OCI-LY7 (cell line): ENCODE measurements around the gene PSAP.

Experiments
- EZH2phosphoT487 ChIP-seq: fragments of 200-600 bp; sonication (generic); IDR thresholded peaks from 2 replicates; pipeline ENCODE4 v1.6.1; 2018; ENCODE audit warnings: low read depth, borderline replicate concordance, mild to moderate bottlenecking, mixed run types, antibody characterized with exemption, low read length, moderate library complexity, mixed read lengths
- TF ChIP-seq, protein P1 (sequence below): fragments of 200-600 bp; sonication (generic); conservative IDR thresholded peaks from 2 replicates; pipeline ENCODE4 v1.5.1; 2014; ENCODE audit warnings: mild to moderate bottlenecking, antibody characterized with exemption, low read length, moderate library complexity, mixed read lengths

GRCh38 chr10:71823356-71823755 lies 27.7 kb downstream of the PSAP start:
- TF ChIP-seq, protein P1, sequence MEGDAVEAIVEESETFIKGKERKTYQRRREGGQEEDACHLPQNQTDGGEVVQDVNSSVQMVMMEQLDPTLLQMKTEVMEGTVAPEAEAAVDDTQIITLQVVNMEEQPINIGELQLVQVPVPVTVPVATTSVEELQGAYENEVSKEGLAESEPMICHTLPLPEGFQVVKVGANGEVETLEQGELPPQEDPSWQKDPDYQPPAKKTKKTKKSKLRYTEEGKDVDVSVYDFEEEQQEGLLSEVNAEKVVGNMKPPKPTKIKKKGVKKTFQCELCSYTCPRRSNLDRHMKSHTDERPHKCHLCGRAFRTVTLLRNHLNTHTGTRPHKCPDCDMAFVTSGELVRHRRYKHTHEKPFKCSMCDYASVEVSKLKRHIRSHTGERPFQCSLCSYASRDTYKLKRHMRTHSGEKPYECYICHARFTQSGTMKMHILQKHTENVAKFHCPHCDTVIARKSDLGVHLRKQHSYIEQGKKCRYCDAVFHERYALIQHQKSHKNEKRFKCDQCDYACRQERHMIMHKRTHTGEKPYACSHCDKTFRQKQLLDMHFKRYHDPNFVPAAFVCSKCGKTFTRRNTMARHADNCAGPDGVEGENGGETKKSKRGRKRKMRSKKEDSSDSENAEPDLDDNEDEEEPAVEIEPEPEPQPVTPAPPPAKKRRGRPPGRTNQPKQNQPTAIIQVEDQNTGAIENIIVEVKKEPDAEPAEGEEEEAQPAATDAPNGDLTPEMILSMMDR, result no peak
- TF ChIP-seq EZH2phosphoT487, result no peak
